Muscle of leg (tissue), 3 donors: ENCODE measurements around the gene SMIM45.

Experiments used
- DNase-seq: peaks from one replicate; pipeline ENCODE4 v3.0.0; 2013
- H3K27ac ChIP-seq: one replicate; pipeline ENCODE4 v1.5.1; 2013; ENCODE audit warnings: mild to moderate bottlenecking, low read length, control low read depth
- H3K27me3 ChIP-seq: one replicate; pipeline ENCODE4 v1.6.1; 2013; ENCODE audit warnings: low read length; ENCODE audit not compliant: control insufficient read depth, insufficient read depth
- H3K36me3 ChIP-seq: one replicate; pipeline ENCODE4 v1.6.1; 2013; ENCODE audit warnings: low read length; ENCODE audit not compliant: control insufficient read depth, insufficient read depth
- H3K4me1 ChIP-seq: one replicate; pipeline ENCODE4 v1.6.1; 2013; ENCODE audit warnings: low read length; ENCODE audit not compliant: control insufficient read depth, insufficient read depth
- H3K4me3 ChIP-seq: one replicate; pipeline ENCODE4 v1.5.1; 2013; ENCODE audit warnings: low read length, control low read depth
- H3K9me3 ChIP-seq: replicated peaks from 2 replicates; pipeline ENCODE4 v1.6.1; 2013; ENCODE audit warnings: low read depth, low read length; ENCODE audit not compliant: control insufficient read depth
- WGBS: methylation state at CpG from one replicate; pipeline ENCODE4 v1.1.5; 2013; ENCODE audit warnings: missing lambda C conversion rate; ENCODE audit not compliant: insufficient coverage; 5-methylcytosine and 5-hydroxymethylcytosine counted together

Gene SMIM45

GRCh38 chr22:41987276-41987675, 35.3 kb downstream of the SMIM45 start:
- Histone ChIP-seq H3K36me3 (no peaks in the 10 kb centered on the region), H3K9me3 (no peaks in the 10 kb centered on the region), H3K27me3 (no peaks in the 10 kb centered on the region), H3K4me1 (no peaks in the 10 kb centered on the region), H3K4me3 (no peak overlapping the region), H3K27ac (no peak overlapping the region)
- WGBS = 100% methylated on average over 1 of the region's 5 CpGs
- DNase-seq = no peak

GRCh38 chr22:41989246-41989645, 37.3 kb downstream of the SMIM45 start:
- no peaks in the 10 kb centered on the region for H3K27me3 ChIP-seq
- no peaks in the 10 kb centered on the region for H3K36me3 ChIP-seq
- H3K9me3 ChIP-seq = no peaks in the 10 kb centered on the region
- no peak for DNase-seq
- WGBS = 91% methylated on average over 4 of the region's 4 CpGs
- no peak overlapping the region for H3K4me3 ChIP-seq
- H3K4me1 ChIP-seq = no peaks in the 10 kb centered on the region
- no peak overlapping the region for H3K27ac ChIP-seq

- Histone ChIP-seq H3K27me3 (no peaks in the 10 kb centered on the region), H3K36me3 (no peaks in the 10 kb centered on the region), H3K27ac (no peak overlapping the region), H3K4me3 (no peak overlapping the region), H3K4me1 (peaks cover 2% of the 10 kb centered on the region), H3K9me3 (no peaks in the 10 kb centered on the region)
- no peak for DNase-seq
- WGBS = 91% methylated on average over 6 of the region's 7 CpGs
Measured at GRCh38 chr22:41991111-41991510, 39.2 kb downstream of the SMIM45 start.

GRCh38 chr22:41992496-41992895, 40.5 kb downstream of the SMIM45 start:
- no peak for DNase-seq
- Histone ChIP-seq H3K27ac (no peak overlapping the region), H3K9me3 (no peaks in the 10 kb centered on the region), H3K27me3 (peaks cover 4% of the 10 kb centered on the region), H3K36me3 (no peaks in the 10 kb centered on the region), H3K4me3 (no peak overlapping the region), H3K4me1 (peaks cover 2% of the 10 kb centered on the region)
- 89% methylated on average over 5 of the region's 5 CpGs for WGBS

GRCh38 chr22:41995211-41995610, 43.3 kb downstream of the SMIM45 start:
- DNase-seq = no peak
- Histone ChIP-seq H3K4me3 (no peak overlapping the region), H3K4me1 (peaks cover 6% of the 10 kb centered on the region), H3K27ac (no peak overlapping the region), H3K9me3 (no peaks in the 10 kb centered on the region), H3K36me3 (no peaks in the 10 kb centered on the region), H3K27me3 (peaks cover 10% of the 10 kb centered on the region)
- 73% methylated on average over 3 of the region's 3 CpGs for WGBS

- WGBS = 80% methylated on average over 5 of the region's 5 CpGs
- no peak overlapping the region for H3K4me3 ChIP-seq
Measured at GRCh38 chr22:41996826-41997225, 44.9 kb downstream of the SMIM45 start.

GRCh38 chr22:41998361-41999261, 46.7 kb downstream of the SMIM45 start, which contains the start of gene WBP2NL:
Gene WBP2NL, plus strand, starts transcription at chr22:41998788. Its CDS starts 31 bp downstream, at chr22:41998819.
- peak; percentile 79 for DNase-seq
- WGBS = 34% methylated on average over 48 of the region's 71 CpGs
- Histone ChIP-seq H3K27me3 (peaks cover 10% of the 10 kb centered on the region), H3K4me1 (peaks cover 6% of the 10 kb centered on the region), H3K4me3 (peak within 1 kb of the TSS; percentile 50), H3K36me3 (no peaks in the 10 kb centered on the region), H3K27ac (no peak within 1 kb of the TSS), H3K9me3 (no peaks in the 10 kb centered on the region)

More at GRCh38 chr22:41996826-41997225, 44.9 kb downstream of the SMIM45 start:
- H3K4me1 ChIP-seq = peaks cover 6% of the 10 kb centered on the region
- no peaks in the 10 kb centered on the region for H3K36me3 ChIP-seq
- H3K27me3 ChIP-seq = peaks cover 10% of the 10 kb centered on the region
- no peaks in the 10 kb centered on the region for H3K9me3 ChIP-seq
- no peak overlapping the region for H3K27ac ChIP-seq
- DNase-seq = no peak

GRCh38 chr22:42000466-42000865, 48.5 kb downstream of the SMIM45 start:
- no peak for DNase-seq
- Histone ChIP-seq H3K4me1 (peaks cover 3% of the 10 kb centered on the region), H3K27me3 (peaks cover 10% of the 10 kb centered on the region), H3K36me3 (no peaks in the 10 kb centered on the region), H3K27ac (no peak overlapping the region), H3K9me3 (no peaks in the 10 kb centered on the region), H3K4me3 (no peak overlapping the region)
- WGBS = 94% methylated on average over 5 of the region's 8 CpGs

GRCh38 chr22:42001121-42001520, 49.2 kb downstream of the SMIM45 start:
- Histone ChIP-seq H3K9me3 (peaks cover 4% of the 10 kb centered on the region), H3K36me3 (no peaks in the 10 kb centered on the region), H3K4me3 (no peak overlapping the region), H3K4me1 (peaks cover 3% of the 10 kb centered on the region), H3K27me3 (peaks cover 10% of the 10 kb centered on the region), H3K27ac (no peak overlapping the region)
- 71% methylated on average over 7 of the region's 8 CpGs for whole genome bisulfite sequencing
- no peak for DNase-seq

- Histone ChIP-seq H3K4me3 (no peak overlapping the region), H3K27me3 (peaks cover 10% of the 10 kb centered on the region), H3K27ac (no peak overlapping the region), H3K9me3 (peaks cover 4% of the 10 kb centered on the region), H3K36me3 (no peaks in the 10 kb centered on the region), H3K4me1 (peaks cover 3% of the 10 kb centered on the region)
- WGBS = 94% methylated on average over 8 of the region's 12 CpGs
- DNase-seq = no peak
Measured at GRCh38 chr22:42001706-42002105, 49.8 kb downstream of the SMIM45 start.
